ENCODE data around the gene HOOK2. TPM values are rescaled to one million over a fixed set of nuclear protein-coding genes. Genes with fewer than 3 reads are reported as not detected.

The HOOK2 gene
- total and polyA plus RNA-seq, 2 of the 13 experiments (the other 11 are each of a cell fraction or from before 2014, with no cell fraction given) = 9.2 to 12.9 TPM

DNA sequence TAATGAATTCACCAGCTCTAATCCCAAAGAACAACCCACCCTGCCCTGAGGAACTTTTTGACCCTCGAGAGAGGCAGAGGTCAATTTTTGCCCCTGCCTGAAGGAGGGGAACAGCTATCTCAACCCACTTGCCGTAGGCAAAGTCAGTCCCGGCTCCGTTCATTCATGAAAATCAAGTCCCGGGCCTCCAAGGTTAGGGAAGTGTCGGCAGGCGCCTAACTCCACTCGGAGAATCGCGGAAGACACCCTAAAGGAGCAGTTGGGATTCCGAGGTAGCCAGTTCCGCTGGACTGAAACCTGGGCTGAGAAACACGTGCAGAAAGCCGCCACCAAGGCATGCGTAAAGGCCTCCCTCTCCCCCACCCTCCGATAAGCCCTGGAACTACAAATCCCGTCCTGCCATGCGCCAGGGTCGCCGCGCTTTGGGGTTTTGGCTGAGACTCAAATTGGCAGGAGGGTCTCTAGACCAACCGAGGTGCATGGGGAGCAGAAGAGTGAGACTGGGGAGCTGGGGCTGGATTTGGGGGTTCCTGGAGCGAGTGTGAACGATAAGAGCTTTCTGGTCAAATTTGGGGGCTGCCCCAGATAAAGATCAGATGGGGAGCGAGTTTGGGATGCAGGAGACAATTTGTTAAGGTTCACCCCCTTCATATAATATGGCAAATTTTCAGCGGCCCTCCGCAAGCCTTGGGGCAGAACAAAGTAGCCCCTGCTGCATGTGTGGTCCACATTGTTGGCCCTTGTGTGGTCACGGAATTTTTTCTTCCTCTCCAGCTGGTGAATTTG is 51.5 kb downstream of the HOOK2 start, which contains the start of gene TNPO2 (continued):
- peak; percentile 29; the same call in 1 of the 2 replicates for TF ChIP-seq GATAD2A (CRISPR knock-in tag; IDR thresholded peaks at IDR 0.05)
- no peak for TF ChIP-seq MTF2 (CRISPR knock-in tag; IDR thresholded peaks at IDR 0.05; ENCODE audit: borderline replicate concordance)
- TF ChIP-seq, protein P1, sequence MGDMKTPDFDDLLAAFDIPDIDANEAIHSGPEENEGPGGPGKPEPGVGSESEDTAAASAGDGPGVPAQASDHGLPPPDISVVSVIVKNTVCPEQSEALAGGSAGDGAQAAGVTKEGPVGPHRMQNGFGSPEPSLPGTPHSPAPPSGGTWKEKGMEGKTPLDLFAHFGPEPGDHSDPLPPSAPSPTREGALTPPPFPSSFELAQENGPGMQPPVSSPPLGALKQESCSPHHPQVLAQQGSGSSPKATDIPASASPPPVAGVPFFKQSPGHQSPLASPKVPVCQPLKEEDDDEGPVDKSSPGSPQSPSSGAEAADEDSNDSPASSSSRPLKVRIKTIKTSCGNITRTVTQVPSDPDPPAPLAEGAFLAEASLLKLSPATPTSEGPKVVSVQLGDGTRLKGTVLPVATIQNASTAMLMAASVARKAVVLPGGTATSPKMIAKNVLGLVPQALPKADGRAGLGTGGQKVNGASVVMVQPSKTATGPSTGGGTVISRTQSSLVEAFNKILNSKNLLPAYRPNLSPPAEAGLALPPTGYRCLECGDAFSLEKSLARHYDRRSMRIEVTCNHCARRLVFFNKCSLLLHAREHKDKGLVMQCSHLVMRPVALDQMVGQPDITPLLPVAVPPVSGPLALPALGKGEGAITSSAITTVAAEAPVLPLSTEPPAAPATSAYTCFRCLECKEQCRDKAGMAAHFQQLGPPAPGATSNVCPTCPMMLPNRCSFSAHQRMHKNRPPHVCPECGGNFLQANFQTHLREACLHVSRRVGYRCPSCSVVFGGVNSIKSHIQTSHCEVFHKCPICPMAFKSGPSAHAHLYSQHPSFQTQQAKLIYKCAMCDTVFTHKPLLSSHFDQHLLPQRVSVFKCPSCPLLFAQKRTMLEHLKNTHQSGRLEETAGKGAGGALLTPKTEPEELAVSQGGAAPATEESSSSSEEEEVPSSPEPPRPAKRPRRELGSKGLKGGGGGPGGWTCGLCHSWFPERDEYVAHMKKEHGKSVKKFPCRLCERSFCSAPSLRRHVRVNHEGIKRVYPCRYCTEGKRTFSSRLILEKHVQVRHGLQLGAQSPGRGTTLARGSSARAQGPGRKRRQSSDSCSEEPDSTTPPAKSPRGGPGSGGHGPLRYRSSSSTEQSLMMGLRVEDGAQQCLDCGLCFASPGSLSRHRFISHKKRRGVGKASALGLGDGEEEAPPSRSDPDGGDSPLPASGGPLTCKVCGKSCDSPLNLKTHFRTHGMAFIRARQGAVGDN (CRISPR knock-in tag; IDR thresholded peaks at IDR 0.05) = peak; percentile 85
- TF ChIP-seq HOXA3 (CRISPR knock-in tag; IDR thresholded peaks at IDR 0.05) = peak; percentile 70; the same call in 1 of the 2 replicates
- TF ChIP-seq NRL (CRISPR knock-in tag; IDR thresholded peaks at IDR 0.05; ENCODE audit: borderline replicate concordance) = 0 out of 2 replicates have a peak, but pooled peaks have one; percentile 65
- TF ChIP-seq ZNF747 (CRISPR knock-in tag; IDR thresholded peaks at IDR 0.05; ENCODE audit: borderline replicate concordance) = peak; percentile 44; the same call in 1 of the 2 replicates
- TF ChIP-seq ZNF577 (CRISPR knock-in tag; IDR thresholded peaks at IDR 0.05; ENCODE audit: borderline replicate concordance, low read depth) = no peak
- TF ChIP-seq, protein P2, sequence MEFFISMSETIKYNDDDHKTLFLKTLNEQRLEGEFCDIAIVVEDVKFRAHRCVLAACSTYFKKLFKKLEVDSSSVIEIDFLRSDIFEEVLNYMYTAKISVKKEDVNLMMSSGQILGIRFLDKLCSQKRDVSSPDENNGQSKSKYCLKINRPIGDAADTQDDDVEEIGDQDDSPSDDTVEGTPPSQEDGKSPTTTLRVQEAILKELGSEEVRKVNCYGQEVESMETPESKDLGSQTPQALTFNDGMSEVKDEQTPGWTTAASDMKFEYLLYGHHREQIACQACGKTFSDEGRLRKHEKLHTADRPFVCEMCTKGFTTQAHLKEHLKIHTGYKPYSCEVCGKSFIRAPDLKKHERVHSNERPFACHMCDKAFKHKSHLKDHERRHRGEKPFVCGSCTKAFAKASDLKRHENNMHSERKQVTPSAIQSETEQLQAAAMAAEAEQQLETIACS (CRISPR knock-in tag; IDR thresholded peaks at IDR 0.05) = 0 out of 2 replicates have a peak, but pooled peaks have one; percentile 14
- TF ChIP-seq HNF4G (IDR thresholded peaks at IDR 0.05; ENCODE audit: borderline replicate concordance, low read depth, low read length) = no peak
- no peak for TF ChIP-seq HNF4G (CRISPR knock-in tag; IDR thresholded peaks at IDR 0.05; ENCODE audit: borderline replicate concordance, low read depth)
- TF ChIP-seq, protein P3, sequence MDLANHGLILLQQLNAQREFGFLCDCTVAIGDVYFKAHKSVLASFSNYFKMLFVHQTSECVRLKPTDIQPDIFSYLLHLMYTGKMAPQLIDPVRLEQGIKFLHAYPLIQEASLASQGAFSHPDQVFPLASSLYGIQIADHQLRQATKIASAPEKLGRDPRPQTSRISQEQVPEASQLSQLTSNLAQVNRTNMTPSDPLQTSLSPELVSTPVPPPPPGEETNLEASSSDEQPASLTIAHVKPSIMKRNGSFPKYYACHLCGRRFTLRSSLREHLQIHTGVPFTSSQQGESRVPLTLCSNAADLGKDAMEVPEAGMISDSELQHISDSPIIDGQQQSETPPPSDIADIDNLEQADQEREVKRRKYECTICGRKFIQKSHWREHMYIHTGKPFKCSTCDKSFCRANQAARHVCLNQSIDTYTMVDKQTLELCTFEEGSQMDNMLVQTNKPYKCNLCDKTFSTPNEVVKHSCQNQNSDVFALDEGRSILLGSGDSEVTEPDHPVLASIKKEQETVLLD (CRISPR knock-in tag; IDR thresholded peaks at IDR 0.05; ENCODE audit: low read depth) = 0 out of 2 replicates have a peak, but pooled peaks have one; percentile 38
- TF ChIP-seq, protein P4, sequence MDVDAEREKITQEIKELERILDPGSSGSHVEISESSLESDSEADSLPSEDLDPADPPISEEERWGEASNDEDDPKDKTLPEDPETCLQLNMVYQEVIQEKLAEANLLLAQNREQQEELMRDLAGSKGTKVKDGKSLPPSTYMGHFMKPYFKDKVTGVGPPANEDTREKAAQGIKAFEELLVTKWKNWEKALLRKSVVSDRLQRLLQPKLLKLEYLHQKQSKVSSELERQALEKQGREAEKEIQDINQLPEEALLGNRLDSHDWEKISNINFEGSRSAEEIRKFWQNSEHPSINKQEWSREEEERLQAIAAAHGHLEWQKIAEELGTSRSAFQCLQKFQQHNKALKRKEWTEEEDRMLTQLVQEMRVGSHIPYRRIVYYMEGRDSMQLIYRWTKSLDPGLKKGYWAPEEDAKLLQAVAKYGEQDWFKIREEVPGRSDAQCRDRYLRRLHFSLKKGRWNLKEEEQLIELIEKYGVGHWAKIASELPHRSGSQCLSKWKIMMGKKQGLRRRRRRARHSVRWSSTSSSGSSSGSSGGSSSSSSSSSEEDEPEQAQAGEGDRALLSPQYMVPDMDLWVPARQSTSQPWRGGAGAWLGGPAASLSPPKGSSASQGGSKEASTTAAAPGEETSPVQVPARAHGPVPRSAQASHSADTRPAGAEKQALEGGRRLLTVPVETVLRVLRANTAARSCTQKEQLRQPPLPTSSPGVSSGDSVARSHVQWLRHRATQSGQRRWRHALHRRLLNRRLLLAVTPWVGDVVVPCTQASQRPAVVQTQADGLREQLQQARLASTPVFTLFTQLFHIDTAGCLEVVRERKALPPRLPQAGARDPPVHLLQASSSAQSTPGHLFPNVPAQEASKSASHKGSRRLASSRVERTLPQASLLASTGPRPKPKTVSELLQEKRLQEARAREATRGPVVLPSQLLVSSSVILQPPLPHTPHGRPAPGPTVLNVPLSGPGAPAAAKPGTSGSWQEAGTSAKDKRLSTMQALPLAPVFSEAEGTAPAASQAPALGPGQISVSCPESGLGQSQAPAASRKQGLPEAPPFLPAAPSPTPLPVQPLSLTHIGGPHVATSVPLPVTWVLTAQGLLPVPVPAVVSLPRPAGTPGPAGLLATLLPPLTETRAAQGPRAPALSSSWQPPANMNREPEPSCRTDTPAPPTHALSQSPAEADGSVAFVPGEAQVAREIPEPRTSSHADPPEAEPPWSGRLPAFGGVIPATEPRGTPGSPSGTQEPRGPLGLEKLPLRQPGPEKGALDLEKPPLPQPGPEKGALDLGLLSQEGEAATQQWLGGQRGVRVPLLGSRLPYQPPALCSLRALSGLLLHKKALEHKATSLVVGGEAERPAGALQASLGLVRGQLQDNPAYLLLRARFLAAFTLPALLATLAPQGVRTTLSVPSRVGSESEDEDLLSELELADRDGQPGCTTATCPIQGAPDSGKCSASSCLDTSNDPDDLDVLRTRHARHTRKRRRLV (CRISPR knock-in tag; IDR thresholded peaks at IDR 0.05) = no peak
- TF ChIP-seq, protein P5, sequence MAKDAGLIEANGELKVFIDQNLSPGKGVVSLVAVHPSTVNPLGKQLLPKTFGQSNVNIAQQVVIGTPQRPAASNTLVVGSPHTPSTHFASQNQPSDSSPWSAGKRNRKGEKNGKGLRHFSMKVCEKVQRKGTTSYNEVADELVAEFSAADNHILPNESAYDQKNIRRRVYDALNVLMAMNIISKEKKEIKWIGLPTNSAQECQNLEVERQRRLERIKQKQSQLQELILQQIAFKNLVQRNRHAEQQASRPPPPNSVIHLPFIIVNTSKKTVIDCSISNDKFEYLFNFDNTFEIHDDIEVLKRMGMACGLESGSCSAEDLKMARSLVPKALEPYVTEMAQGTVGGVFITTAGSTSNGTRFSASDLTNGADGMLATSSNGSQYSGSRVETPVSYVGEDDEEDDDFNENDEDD (CRISPR knock-in tag; IDR thresholded peaks at IDR 0.05; ENCODE audit: borderline replicate concordance) = peak; percentile 88
- peak; percentile 66; the same call in 1 of the 2 replicates for TF ChIP-seq KDM5B (CRISPR knock-in tag; IDR thresholded peaks at IDR 0.05; ENCODE audit: borderline replicate concordance)

All from HepG2 (cell line).